Right lobe of liver (tissue), 4 donors: ENCODE measurements around the gene GIMAP2.

Source experiments
- CTCF ChIP-seq, 4 donors: fragments of 200-600 bp in 3 of 4; fragments of 450-650 bp in 1 of 4; IDR thresholded peaks; one replicate each; pipeline versions ENCODE4 v1.5.1 to v1.8.0; 2016 to 2022; ENCODE audit warnings: antibody characterized with exemption in 4 of 4, mild to moderate bottlenecking in 2 of 4
- POLR2A ChIP-seq: fragments of 450-650 bp; IDR thresholded peaks from one replicate; pipeline ENCODE4 v1.6.1; 2017; ENCODE audit warnings: antibody characterized with exemption, mild to moderate bottlenecking
- donor health status: DM: no; HTN: no; CAD: no.
- donor health status: DM: no; HTN: no; CAD: no.
- donor health status: DM: no; HTN: yes; CAD: no.

GRCh38 chr7:150739033-150739432, 53.5 kb downstream of the GIMAP2 start:
- TF ChIP-seq CTCF (IDR thresholded peaks at IDR 0.05) (peak; percentile 48 to 60 (median 56)), POLR2A (no peak)
